Measurements from ENCODE around the gene WFS1. TPM values are rescaled to one million over a fixed set of nuclear protein-coding genes. Genes with fewer than 3 reads are reported as not detected.

The WFS1 gene
- total and polyA plus RNA-seq, 2 of the 13 experiments (the other 11 are each of a cell fraction or from before 2014, with no cell fraction given), result 39.1 to 42.2 TPM

DNA sequence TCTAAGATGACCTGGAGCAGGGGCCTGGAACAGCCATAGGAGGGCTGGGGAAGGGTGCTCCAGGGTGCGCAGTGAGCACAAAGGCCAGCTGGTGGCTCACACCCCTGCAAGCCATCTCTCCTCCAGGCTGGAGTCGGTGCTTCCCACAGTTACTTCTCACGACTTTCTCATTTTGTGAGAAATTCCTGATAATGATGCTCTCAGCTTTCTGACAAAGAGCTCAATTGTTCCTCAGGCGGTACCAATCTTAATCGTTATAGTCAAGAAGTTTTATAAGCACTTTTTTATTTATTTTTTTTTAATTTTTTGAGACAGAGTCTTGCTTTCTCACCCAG, 11.7 kb upstream of the WFS1 start:
- Histone ChIP-seq H3K27me3 (ENCODE audit: control insufficient read depth in 1 of 2, insufficient read depth in 2 of 2, low read length in 2 of 2) (peaks cover 4 to 26% of the 10 kb centered on the region in 2 experiments; a peak in 3 of 5 replicates), H3K4me1 (ENCODE audit: insufficient read depth, low read length) (no peaks in the 10 kb centered on the region), H3K4me2 (ENCODE audit: low read depth, low read length) (no peak overlapping the region), H2AFZ (ENCODE audit: low read length) (no peak overlapping the region), H3K27ac (ENCODE audit: extremely low read length, insufficient read depth, low read length) (no peak overlapping the region), H4K20me1 (ENCODE audit: insufficient read depth, low read length) (no peaks in the 10 kb centered on the region), H3K36me3 (replicated peaks in 1 of 2; ENCODE audit: control insufficient read depth in 1 of 2, insufficient read depth in 2 of 2, low read length in 2 of 2) (no peaks in the 10 kb centered on the region), H3K79me2 (ENCODE audit: insufficient read depth, low read length) (no peaks in the 10 kb centered on the region), H3K9me3 (ENCODE audit: low read length) (no peaks in the 10 kb centered on the region), H3K9ac (ENCODE audit: insufficient read depth, low read depth, low read length) (no peak overlapping the region), H3K4me3 (replicated peaks in 1 of 3; ENCODE audit: insufficient read depth in 1 of 3, low read depth in 2 of 3, low read length in 3 of 3) (no peak overlapping the region)
- TF ChIP-seq, protein P1, sequence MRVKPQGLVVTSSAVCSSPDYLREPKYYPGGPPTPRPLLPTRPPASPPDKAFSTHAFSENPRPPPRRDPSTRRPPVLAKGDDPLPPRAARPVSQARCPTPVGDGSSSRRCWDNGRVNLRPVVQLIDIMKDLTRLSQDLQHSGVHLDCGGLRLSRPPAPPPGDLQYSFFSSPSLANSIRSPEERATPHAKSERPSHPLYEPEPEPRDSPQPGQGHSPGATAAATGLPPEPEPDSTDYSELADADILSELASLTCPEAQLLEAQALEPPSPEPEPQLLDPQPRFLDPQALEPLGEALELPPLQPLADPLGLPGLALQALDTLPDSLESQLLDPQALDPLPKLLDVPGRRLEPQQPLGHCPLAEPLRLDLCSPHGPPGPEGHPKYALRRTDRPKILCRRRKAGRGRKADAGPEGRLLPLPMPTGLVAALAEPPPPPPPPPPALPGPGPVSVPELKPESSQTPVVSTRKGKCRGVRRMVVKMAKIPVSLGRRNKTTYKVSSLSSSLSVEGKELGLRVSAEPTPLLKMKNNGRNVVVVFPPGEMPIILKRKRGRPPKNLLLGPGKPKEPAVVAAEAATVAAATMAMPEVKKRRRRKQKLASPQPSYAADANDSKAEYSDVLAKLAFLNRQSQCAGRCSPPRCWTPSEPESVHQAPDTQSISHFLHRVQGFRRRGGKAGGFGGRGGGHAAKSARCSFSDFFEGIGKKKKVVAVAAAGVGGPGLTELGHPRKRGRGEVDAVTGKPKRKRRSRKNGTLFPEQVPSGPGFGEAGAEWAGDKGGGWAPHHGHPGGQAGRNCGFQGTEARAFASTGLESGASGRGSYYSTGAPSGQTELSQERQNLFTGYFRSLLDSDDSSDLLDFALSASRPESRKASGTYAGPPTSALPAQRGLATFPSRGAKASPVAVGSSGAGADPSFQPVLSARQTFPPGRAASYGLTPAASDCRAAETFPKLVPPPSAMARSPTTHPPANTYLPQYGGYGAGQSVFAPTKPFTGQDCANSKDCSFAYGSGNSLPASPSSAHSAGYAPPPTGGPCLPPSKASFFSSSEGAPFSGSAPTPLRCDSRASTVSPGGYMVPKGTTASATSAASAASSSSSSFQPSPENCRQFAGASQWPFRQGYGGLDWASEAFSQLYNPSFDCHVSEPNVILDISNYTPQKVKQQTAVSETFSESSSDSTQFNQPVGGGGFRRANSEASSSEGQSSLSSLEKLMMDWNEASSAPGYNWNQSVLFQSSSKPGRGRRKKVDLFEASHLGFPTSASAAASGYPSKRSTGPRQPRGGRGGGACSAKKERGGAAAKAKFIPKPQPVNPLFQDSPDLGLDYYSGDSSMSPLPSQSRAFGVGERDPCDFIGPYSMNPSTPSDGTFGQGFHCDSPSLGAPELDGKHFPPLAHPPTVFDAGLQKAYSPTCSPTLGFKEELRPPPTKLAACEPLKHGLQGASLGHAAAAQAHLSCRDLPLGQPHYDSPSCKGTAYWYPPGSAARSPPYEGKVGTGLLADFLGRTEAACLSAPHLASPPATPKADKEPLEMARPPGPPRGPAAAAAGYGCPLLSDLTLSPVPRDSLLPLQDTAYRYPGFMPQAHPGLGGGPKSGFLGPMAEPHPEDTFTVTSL (CRISPR knock-in tag; IDR thresholded peaks at IDR 0.05; ENCODE audit: borderline replicate concordance), result no peak
- TF ChIP-seq ZNF30 (CRISPR knock-in tag; IDR thresholded peaks at IDR 0.05) (no peak), ZNF484 (CRISPR knock-in tag; IDR thresholded peaks at IDR 0.05; ENCODE audit: borderline replicate concordance, low read depth) (no peak)
- TF ChIP-seq, protein P2, sequence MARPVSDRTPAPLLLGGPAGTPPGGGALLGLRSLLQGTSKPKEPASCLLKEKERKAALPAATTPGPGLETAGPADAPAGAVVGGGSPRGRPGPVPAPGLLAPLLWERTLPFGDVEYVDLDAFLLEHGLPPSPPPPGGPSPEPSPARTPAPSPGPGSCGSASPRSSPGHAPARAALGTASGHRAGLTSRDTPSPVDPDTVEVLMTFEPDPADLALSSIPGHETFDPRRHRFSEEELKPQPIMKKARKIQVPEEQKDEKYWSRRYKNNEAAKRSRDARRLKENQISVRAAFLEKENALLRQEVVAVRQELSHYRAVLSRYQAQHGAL (CRISPR knock-in tag; IDR thresholded peaks at IDR 0.05; ENCODE audit: not compliant biosample characterization), result no peak
- in situ Hi-C loops (cut with HindIII; ENCODE audit: extremely low pct_ligation_motif_present, low pct_unique_long_range_greater_than_20kb), result no loop called here
- POLR2A ChIA-PET, result no interaction called here
- CTCF ChIA-PET (ENCODE audit: low intra/inter-chr PET ratio, low total read pairs), result no interaction called here
- BruUV-seq (replicated peaks), result no TSS peak
- 72% methylated on average over 4 of the region's 5 CpGs for WGBS (ENCODE audit: low lambda C conversion rate)
- ATAC-seq, result no peak
- no peak for DNase-seq (ENCODE audit: low spot score)
- FAIRE-seq, result no peak
- intact Hi-C loops (cut with micrococcal nuclease; ENCODE audit: unreplicated experiment), result loop anchor here (10.0 kb wide), 1 partner anchor 287 kb away; no protein-coding TSS in a partner anchor
